Activated naive CD8-positive, alpha-beta T cell treated with anti-CD3 and anti-CD28 coated beads, Interleukin-2, amount 50 U/mL, for 24 hours (primary cell): Measurements from ENCODE around the gene SLC12A2.

Experiments used
- ATAC-seq: fragments of 150-1000 bp; cut with Tn5 transposase; one replicate; pipeline ENCODE4 v1.10.0; 2021
- DNase-seq: peaks from one replicate; pipeline ENCODE4 v3.0.0; 2021
- H3K27ac Mint-ChIP-seq: one replicate; pipeline ENCODE4 v1.8.0; 2021; ENCODE audit warnings: mild to moderate bottlenecking, mixed read lengths
- H3K27me3 Mint-ChIP-seq: one replicate; pipeline ENCODE4 v1.8.0; 2021; ENCODE audit warnings: mixed read lengths
- H3K36me3 Mint-ChIP-seq: one replicate; pipeline ENCODE4 v1.8.0; 2021; ENCODE audit warnings: low read depth, mixed read lengths
- H3K4me1 Mint-ChIP-seq: one replicate; pipeline ENCODE4 v1.8.0; 2021; ENCODE audit warnings: mixed read lengths
- H3K4me3 Mint-ChIP-seq: one replicate; pipeline ENCODE4 v1.8.0; 2021; ENCODE audit warnings: mild to moderate bottlenecking, moderate library complexity, mixed read lengths
- H3K9me3 Mint-ChIP-seq: one replicate; pipeline ENCODE4 v1.8.0; 2021; ENCODE audit warnings: mixed read lengths

The SLC12A2 gene

DNA sequence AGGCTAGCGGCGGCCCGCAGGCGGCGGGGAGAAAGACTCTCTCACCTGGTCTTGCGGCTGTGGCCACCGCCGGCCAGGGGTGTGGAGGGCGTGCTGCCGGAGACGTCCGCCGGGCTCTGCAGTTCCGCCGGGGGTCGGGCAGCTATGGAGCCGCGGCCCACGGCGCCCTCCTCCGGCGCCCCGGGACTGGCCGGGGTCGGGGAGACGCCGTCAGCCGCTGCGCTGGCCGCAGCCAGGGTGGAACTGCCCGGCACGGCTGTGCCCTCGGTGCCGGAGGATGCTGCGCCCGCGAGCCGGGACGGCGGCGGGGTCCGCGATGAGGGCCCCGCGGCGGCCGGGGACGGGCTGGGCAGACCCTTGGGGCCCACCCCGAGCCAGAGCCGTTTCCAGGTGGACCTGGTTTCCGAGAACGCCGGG, 253 bp downstream of the SLC12A2 start:
- Mint-ChIP-seq H3K27me3 (no peaks in the 10 kb centered on the region), H3K27ac (no peak overlapping the region), H3K4me3 (no peak overlapping the region), H3K36me3 (peaks cover 12% of the 10 kb centered on the region), H3K9me3 (no peaks in the 10 kb centered on the region), H3K4me1 (peaks cover 60% of the 10 kb centered on the region)
- DNase-seq = no peak
- ATAC-seq = peak; percentile 27

DNA sequence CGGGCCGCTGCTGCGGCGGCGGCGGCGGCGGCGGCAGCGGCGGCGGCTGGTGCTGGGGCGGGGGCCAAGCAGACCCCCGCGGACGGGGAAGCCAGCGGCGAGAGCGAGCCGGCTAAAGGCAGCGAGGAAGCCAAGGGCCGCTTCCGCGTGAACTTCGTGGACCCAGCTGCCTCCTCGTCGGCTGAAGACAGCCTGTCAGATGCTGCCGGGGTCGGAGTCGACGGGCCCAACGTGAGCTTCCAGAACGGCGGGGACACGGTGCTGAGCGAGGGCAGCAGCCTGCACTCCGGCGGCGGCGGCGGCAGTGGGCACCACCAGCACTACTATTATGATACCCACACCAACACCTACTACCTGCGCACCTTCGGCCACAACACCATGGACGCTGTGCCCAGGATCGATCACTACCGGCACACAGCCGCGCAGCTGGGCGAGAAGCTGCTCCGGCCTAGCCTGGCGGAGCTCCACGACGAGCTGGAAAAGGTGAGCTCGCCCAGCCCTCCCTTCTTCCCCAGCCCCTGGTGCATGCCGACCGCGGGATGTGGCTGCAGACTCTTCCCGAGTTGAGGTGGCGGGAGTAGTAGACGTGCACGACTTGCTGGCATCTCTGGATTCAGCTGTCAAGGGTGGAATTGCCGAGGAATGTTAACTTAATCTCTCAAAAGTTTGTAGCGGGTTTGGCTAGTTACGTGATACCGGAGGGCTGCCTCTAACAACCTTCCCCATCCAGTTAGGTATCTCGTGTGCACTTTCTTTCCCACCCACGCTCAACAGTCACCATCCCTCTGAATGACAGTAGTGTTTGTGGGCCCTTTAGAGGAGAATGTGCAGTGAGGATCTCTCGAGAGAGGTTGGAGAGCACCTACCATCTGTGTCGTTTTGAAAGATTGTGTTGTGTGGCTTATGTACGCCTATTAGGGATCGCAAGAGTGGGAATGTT, 932 bp downstream of the SLC12A2 start:
- peak overlapping the region; percentile 81 for H3K4me3 Mint-ChIP-seq
- H3K36me3 Mint-ChIP-seq = peaks cover 14% of the 10 kb centered on the region
- no peaks in the 10 kb centered on the region for H3K9me3 Mint-ChIP-seq
- H3K27me3 Mint-ChIP-seq = no peaks in the 10 kb centered on the region
- ATAC-seq (peak; percentile 47), DNase-seq (peak; percentile 45)
- peak overlapping the region; percentile 74 for H3K27ac Mint-ChIP-seq
- peaks cover 54% of the 10 kb centered on the region for H3K4me1 Mint-ChIP-seq

DNA sequence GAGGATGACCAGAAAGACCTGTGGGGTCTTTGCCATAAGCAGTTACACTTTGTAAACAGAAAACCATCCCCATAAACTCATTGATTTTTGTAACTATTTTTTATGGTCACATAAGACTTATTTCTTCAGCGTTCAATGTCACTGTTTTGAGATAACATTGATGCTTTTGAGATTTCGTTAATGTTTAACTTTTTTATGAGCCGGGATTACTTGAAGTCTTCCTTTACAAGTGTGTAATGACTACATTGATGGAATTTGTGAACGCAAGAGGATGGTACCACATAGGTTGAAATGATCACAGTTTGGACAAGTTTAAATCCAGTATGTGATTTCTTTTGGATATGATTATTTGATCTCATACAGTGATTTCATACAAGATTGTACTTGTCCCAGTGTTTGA, 1.8 kb downstream of the SLC12A2 start:
- DNase-seq (no peak), ATAC-seq (no peak)
- Mint-ChIP-seq H3K4me3 (peak overlapping the region; percentile 81), H3K36me3 (peaks cover 19% of the 10 kb centered on the region), H3K27me3 (no peaks in the 10 kb centered on the region), H3K27ac (no peak overlapping the region), H3K4me1 (peaks cover 49% of the 10 kb centered on the region), H3K9me3 (no peaks in the 10 kb centered on the region)

DNA sequence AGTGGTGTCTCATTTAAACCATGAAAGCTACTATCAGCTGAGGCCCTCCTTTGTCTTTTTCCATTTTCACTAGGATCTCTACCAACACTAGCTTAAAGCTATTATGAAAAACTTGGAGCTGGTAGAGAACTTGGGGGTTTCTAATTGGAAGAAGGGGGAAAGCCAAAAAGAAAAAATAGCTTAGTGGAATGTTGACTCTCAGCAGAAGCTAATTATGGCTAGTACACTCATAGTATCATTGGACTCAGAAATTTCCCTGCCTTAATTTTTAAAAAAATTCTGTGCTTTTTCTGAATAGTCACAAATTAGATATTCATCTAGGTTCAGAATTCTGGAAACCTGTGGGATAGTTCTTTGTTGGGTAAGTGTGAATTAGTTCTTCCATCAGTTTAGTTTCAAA, 8.0 kb downstream of the SLC12A2 start:
- ATAC-seq (no peak), DNase-seq (no peak)
- Mint-ChIP-seq H3K36me3 (peaks cover 47% of the 10 kb centered on the region), H3K27ac (no peak overlapping the region), H3K4me3 (no peak overlapping the region), H3K4me1 (peaks cover 28% of the 10 kb centered on the region), H3K9me3 (peaks cover 18% of the 10 kb centered on the region), H3K27me3 (no peaks in the 10 kb centered on the region)

DNA sequence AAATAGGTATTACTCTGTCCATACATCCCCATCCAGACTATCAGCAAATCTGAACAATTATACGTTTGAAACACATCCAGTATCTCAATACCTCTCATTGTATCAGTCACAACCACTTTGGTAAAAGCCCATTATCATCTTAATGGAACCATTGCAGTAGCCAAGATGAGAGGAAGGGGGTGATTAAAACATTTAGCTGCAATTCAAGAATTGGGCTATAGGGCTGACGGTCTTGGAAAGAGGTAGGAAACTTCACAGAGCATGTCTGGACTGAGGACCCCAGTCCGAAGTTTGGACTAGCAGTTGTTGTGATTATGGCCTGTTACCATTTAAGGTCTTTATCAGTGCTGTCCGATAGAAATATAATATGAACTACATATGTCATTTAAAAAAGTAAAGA, 8.6 kb downstream of the SLC12A2 start:
- H3K4me3 Mint-ChIP-seq = no peak overlapping the region
- ATAC-seq = no peak
- peaks cover 52% of the 10 kb centered on the region for H3K36me3 Mint-ChIP-seq
- no peaks in the 10 kb centered on the region for H3K27me3 Mint-ChIP-seq
- no peak for DNase-seq
- H3K27ac Mint-ChIP-seq = no peak overlapping the region
- H3K9me3 Mint-ChIP-seq = peaks cover 22% of the 10 kb centered on the region
- peaks cover 22% of the 10 kb centered on the region for H3K4me1 Mint-ChIP-seq

DNA sequence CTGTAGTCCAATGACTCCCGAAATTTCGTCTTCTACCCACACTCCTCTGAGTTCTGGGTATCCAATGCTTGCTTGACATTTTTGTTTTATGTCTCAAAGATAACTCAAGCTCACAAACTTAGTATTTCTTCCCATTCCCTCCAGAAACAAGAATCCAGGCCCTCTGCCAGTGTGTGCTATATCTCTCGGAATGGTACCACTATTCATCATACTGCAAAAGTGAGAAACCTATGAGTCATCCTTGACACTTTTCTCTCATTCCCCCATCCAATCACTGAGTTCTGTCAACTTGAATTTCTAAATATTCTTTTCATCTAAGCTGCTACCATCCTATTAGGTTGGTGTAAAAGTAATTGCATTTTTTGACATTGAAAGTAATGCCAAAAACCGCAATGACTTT, 9.8 kb downstream of the SLC12A2 start:
- peaks cover 56% of the 10 kb centered on the region for H3K36me3 Mint-ChIP-seq
- ATAC-seq = no peak
- H3K27ac Mint-ChIP-seq = no peak overlapping the region
- H3K4me3 Mint-ChIP-seq = no peak overlapping the region
- H3K4me1 Mint-ChIP-seq = peaks cover 16% of the 10 kb centered on the region
- H3K9me3 Mint-ChIP-seq = peaks cover 34% of the 10 kb centered on the region
- H3K27me3 Mint-ChIP-seq = no peaks in the 10 kb centered on the region
- DNase-seq = no peak

DNA sequence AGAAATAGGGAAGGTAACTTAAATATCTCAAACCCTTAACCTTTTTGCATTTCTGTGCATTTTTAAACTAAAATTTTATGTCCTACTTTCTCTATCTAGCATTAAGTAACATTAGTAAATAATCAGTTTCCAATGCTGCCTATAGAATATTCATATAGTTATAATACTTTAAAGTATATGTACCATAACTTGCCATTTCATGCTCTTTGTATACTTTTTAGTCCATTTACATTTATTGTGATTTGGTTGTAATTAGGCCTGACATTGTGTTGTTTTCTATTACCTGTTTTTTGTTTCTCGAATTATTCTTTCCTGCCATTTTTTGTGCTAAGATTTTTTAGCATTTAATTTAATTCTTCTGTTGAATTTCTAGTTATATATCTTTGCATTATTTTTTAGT, 13.7 kb downstream of the SLC12A2 start:
- H3K9me3 Mint-ChIP-seq = peaks cover 40% of the 10 kb centered on the region
- no peaks in the 10 kb centered on the region for H3K27me3 Mint-ChIP-seq
- no peak overlapping the region for H3K4me3 Mint-ChIP-seq

DNA sequence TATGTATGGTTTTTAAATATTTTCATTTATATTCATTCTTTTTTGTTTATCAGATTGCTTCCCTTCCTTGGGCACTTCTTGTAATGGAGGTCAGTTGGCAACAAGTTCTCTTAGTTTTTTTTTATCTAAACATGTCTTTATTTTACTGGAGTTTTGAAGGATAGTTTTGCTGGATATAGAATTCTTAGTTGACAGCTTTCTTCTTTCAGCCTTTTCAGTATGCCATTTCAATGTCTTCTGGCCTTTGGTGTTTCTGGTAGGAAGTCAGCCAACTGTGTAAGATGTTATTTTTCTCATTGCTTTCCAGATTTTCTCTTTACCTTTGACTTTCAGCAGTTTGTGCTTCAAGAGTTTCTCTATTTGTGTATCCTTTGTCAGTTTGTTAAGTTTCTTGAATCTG, 14.2 kb downstream of the SLC12A2 start:
- ATAC-seq (no peak), DNase-seq (no peak)
- H3K27ac Mint-ChIP-seq = no peak overlapping the region
- peaks cover 40% of the 10 kb centered on the region for H3K9me3 Mint-ChIP-seq
- H3K4me1 Mint-ChIP-seq = peaks cover 13% of the 10 kb centered on the region
- H3K36me3 Mint-ChIP-seq = peaks cover 48% of the 10 kb centered on the region
- H3K4me3 Mint-ChIP-seq = no peak overlapping the region
- no peaks in the 10 kb centered on the region for H3K27me3 Mint-ChIP-seq

More for the DNA sequence above, 13.7 kb downstream of the SLC12A2 start:
- no peak for ATAC-seq
- Mint-ChIP-seq H3K4me1 (peaks cover 13% of the 10 kb centered on the region), H3K36me3 (peaks cover 48% of the 10 kb centered on the region), H3K27ac (no peak overlapping the region)
- DNase-seq = no peak

DNA sequence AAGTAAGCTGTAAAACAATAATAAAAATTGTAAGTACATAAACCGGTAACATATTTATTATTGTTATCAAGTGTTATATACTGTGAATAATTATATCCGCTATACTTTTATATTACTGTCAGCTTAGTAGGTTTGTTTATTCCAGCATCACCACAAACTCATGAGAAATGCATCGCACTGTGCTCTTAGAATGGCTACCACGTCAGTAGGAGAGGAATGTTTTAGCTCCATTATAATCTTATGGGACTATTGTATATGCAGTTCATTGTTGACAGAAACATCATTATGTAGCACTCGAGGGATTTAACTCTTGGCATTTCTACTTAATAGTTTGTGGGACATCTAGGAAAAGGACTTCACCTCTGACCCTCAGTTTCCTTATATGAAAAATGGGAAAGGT, 16.4 kb downstream of the SLC12A2 start:
- H3K4me1 Mint-ChIP-seq = peaks cover 4% of the 10 kb centered on the region
- no peak for ATAC-seq
- H3K9me3 Mint-ChIP-seq = peaks cover 25% of the 10 kb centered on the region
- no peak overlapping the region for H3K4me3 Mint-ChIP-seq
- H3K27ac Mint-ChIP-seq = no peak overlapping the region
- H3K27me3 Mint-ChIP-seq = no peaks in the 10 kb centered on the region
- DNase-seq = no peak
- H3K36me3 Mint-ChIP-seq = peaks cover 39% of the 10 kb centered on the region

DNA sequence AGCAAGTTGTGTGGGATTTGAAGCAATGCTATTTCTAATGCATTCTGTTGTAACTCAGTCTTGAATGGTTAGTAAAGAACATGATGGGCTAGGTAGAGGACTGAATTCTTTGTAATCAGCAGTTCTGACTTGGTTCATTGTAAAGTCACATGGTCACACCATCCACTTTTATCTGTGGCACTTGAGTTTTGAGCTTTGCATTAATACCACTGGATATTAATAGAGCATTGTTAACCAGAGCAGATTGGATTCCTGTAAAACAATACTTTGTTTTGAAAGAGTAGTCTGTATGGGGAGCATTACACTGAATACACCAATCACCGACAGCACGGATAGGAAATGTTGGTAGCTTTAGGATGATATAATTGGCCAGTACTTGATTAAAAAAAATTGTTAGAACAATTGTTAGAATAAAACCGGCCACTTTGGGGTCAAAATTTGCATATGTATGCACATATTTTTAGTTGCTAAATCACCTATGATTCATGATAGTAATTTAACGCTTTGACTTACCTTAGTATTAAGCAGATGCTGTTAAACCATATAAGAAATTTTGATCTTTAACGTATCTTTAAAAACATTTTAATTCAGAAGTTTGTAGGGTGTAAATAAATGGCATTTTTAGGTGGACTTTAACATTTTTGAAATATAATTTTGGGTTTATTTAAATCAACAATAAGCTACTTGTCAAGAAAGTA, 17.4 kb downstream of the SLC12A2 start:
- H3K27me3 Mint-ChIP-seq = no peaks in the 10 kb centered on the region
- ATAC-seq (no peak), DNase-seq (no peak)
- H3K4me1 Mint-ChIP-seq = peaks cover 8% of the 10 kb centered on the region
- peaks cover 32% of the 10 kb centered on the region for H3K36me3 Mint-ChIP-seq
- H3K4me3 Mint-ChIP-seq = no peak overlapping the region
- H3K9me3 Mint-ChIP-seq = peaks cover 23% of the 10 kb centered on the region
- no peak overlapping the region for H3K27ac Mint-ChIP-seq

DNA sequence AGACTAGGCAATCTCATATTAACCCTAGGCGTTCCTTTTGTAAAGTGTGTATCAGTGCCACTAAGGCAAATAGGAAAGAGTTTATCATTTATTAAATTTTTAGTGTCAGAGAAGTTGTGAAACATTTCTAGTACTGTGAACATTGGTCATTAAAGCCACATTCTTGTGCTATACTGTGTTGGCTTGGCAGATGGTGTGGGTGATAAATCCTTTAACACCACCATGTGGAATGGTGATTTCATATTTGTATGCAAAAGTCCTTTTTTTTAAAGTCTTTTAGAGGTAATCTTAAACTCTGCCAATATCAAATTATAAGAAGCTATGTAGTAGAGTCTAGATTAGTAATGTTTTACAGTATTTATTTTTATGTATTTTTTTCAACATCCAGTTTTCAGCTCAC, 18.1 kb downstream of the SLC12A2 start:
- Mint-ChIP-seq H3K27me3 (no peaks in the 10 kb centered on the region), H3K4me1 (peaks cover 8% of the 10 kb centered on the region), H3K27ac (no peak overlapping the region), H3K36me3 (peaks cover 30% of the 10 kb centered on the region), H3K9me3 (peaks cover 20% of the 10 kb centered on the region), H3K4me3 (no peak overlapping the region)
- no peak for ATAC-seq
- DNase-seq = no peak

DNA sequence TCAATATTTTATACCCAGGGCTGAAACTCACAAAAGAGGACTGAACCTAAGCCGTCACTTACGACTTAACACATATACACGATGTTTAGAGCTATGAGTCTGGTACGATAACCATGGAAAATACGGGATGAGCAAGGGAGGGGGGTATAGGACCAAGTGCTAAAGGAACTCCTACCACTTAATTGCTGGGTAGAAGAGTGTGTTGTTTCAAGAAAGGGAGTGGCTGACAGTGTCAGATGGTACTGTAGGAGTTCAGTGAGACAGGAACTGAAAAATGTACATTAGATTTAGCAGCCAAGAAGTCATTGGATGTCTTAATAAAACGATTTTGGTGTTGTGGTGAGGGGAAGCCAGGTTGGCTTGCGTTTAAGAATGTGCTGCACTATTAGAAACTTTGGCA, 21.6 kb downstream of the SLC12A2 start:
- Mint-ChIP-seq H3K36me3 (peaks cover 16% of the 10 kb centered on the region), H3K27me3 (no peaks in the 10 kb centered on the region), H3K4me1 (peaks cover 8% of the 10 kb centered on the region), H3K4me3 (no peak overlapping the region), H3K9me3 (no peaks in the 10 kb centered on the region), H3K27ac (no peak overlapping the region)
- DNase-seq (no peak), ATAC-seq (no peak)

DNA sequence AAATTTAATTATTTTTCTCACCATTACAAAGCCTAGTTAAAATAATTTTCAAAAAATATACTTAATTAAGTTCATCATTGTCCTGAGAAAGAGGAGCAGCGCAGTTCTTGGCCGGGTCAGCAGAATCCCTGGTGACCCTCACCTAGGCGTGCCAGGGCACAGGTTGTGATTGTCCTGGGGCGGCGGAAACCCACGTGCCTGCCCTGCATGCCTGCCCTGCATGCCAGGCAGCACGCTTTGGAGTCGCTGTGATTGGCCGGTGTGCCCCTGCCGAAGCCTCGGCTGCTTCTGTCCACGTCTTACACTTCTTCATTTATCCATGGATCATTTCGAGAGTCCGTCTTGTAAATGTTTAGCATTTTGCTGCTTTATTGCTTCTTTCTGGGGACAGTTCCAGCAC, 25.6 kb downstream of the SLC12A2 start:
- H3K9me3 Mint-ChIP-seq = no peaks in the 10 kb centered on the region

DNA sequence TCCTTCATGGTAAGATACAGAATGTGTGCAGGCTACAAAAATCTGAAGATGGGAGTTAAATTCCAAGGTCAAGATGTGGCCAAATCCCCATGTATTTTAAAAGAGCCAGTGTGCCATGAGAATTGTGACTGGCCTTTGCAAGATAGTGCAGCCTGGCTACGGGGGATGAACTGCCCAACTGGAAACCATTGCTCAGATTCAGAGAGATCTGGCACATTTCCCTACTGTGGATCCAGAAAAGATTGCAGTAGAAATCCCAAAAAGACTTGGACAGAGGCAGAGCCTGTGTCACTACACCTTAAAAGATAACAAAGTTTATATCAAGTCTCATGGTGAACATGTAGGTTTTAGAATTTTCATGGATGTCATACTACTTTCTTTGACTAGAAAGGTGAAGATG, 26.2 kb downstream of the SLC12A2 start:
- Mint-ChIP-seq H3K9me3 (no peaks in the 10 kb centered on the region), H3K4me1 (peaks cover 12% of the 10 kb centered on the region), H3K4me3 (no peak overlapping the region), H3K27me3 (no peaks in the 10 kb centered on the region), H3K27ac (no peak overlapping the region), H3K36me3 (peaks cover 39% of the 10 kb centered on the region)
- DNase-seq (no peak), ATAC-seq (no peak)

More for the DNA sequence above, 25.6 kb downstream of the SLC12A2 start:
- Mint-ChIP-seq H3K27ac (no peak overlapping the region), H3K4me1 (peaks cover 12% of the 10 kb centered on the region), H3K27me3 (no peaks in the 10 kb centered on the region), H3K36me3 (peaks cover 34% of the 10 kb centered on the region), H3K4me3 (no peak overlapping the region)
- ATAC-seq (no peak), DNase-seq (no peak)

DNA sequence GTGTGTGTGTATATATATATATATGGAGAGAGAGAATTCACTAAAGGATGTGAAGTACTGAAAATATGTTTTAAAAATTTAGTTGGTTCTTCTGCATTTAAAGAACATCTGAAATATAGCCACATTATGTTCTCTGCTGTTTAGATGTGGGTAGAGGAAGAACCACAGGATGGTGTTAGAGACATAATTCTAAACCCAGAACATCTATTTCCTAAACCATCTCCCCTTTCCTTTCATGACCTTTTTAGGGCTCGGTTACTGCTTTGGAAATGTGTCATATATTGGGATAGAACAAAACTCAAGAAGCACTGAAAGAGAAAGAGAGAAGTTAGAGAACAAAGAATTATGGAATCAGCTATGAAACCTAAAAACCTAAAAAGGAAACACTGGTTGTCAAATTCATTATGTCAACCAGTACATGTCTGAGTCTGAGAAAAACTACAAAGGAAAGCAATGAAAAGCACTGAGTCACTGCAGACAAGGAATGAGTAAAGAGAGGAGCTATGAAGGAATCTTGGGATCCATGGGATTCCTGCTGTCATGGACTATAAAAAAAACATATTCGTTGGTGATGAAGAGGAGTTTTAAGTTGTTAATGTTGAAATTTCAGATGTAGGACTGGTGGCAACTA, 28.4 kb downstream of the SLC12A2 start:
- Mint-ChIP-seq H3K27ac (no peak overlapping the region), H3K9me3 (no peaks in the 10 kb centered on the region), H3K36me3 (peaks cover 55% of the 10 kb centered on the region), H3K4me1 (peaks cover 8% of the 10 kb centered on the region), H3K27me3 (no peaks in the 10 kb centered on the region), H3K4me3 (no peak overlapping the region)
- ATAC-seq = no peak
- no peak for DNase-seq
